HG03095 (cell line): ENCODE measurements around the gene IGSF22.

Source experiments
- ATAC-seq: cut with Tn5 transposase; IDR thresholded peaks from one replicate; pipeline ENCODE4 v1.9.1; 2021; ENCODE audit warnings: moderate library complexity; ENCODE audit not compliant: unreplicated experiment

Gene IGSF22

DNA sequence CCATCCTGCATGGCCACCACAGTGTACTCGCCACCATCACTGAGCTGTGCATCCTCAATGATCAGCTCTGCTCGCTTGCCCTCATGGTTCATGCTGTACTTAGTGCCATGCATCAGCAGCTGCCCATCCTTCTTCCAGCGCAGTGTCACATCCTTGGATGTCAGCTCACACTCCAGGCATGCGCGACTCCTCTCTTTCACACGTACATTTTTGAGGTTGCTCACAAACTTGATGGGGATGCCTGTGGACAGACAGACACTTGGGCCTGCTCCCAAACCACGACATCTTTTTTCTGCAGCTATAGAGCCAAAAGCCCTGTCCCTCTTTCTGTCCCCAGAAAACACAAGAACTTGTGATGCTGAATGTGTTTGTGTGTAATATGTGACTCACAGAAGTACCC is 10.5 kb downstream of the IGSF22 start:
- ATAC-seq: no peak

DNA sequence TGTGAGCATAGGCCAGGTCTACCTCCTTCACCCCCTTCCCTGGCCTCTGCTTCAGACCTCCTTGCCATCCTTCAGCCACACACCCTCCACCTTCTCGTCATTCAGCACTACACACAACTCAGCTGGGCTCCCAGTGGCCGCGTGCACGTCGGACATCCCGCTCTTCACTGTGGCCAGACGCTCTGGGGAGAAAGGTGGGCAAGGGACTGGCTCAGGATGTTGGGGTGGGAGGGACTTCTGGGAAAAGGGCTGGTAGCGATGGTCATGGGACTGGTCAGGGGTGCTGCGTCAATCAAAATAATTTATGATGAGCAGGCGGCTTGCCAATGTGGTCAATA is 11.6 kb downstream of the IGSF22 start:
- no peak for ATAC-seq

DNA sequence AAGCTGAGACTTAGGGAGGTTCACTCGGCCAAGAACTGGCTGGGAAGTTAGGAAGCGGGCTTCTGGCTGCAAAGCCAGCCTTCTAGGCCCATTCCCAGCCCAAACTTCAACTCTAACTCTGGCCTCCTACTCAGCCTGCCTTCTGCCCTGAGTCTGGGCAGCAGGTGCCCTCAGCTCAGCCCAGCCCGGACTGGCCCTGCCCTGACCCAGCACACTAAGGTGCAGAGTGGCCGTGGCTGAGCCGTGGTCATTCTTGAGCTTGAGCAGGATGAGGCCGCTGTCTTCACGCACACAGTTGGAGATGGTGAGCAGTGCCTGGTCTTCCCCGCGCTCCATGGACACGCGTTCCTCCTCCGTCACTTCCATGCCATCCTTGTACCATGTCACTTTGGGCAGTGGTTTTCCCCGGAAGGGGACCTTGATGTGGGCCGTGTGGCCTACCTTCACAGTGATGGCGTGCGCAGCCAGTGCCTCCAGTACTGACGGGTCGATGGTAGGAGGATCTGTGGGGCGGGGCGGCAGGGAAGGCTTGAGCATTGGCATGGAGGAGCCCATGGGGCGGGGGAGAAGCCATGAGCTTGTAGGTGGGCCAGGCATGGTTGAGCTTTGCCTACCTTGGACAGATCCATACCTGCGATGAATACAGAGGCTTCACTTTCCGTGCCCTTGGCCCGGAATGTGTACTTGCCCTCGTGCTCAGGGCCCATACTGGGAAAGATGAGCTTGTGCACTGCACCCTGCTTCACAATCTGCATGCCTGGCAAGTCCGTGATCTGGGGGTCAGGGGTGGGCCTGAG is 12.1 kb downstream of the IGSF22 start:
- ATAC-seq: no peak

DNA sequence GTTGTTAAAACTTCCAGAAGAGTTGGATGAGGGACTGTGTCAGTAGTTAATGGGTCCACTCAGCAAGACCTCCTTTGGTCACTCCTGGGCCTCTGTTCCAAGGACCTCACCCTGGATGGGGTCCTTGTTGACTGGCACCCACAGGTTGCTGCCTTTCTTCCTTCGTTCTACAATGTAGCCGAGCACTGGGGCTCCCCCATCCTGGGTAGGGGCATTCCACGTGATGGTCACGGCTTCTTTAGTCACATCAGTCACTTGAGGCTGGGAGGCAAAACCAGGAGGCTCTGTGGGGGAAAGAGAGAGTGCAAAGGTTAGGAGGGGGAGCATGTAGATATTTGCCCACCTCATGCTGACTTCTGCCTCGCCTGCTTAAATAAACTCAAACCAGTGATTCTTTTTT is 15.4 kb downstream of the IGSF22 start:
- no peak for ATAC-seq

DNA sequence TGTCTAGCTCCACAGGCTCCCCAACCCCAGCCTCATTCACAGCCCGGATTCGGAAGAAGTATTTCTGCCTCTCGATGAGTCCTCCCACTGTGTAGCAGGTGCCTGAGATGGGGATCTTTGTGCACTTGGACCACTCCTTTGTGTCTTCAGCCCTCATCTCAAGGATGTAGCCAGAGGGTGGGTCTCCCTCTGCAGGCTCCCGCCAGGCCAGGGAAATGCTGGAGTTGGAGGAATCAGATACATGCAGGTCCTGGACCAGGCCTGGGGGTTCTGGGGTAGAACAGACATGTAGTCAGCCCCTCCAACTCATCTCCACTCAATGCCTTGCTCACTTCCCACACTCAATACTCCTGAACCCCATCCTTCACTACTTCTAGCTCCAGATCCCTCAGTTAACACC is 16.6 kb downstream of the IGSF22 start:
- ATAC-seq: no peak

DNA sequence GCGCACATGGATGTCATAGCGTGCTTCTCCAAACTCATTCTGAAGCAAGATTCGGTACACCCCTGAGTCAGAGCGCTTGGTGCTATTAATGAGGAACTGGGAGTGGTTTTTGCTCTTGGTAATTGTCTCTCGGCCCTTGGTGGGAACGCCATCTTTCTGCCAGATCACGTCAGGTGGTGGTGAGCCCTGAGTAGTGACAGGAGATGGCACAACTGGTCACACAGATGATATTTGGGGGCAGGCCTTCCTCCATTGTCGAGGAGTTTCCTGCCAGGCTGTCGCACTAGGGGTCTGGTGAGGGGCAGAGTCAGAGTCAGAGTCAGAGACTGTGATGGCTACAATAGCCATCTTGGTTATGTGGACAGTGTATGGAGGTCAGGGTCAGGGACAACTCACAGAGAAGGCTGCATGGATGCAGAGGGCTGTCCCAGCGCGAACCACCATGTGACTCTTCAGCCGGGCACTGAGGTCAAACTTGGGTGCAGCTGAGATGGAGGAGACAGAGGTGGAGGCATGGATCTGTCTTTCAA is 18.1 kb downstream of the IGSF22 start:
- ATAC-seq: no peak

DNA sequence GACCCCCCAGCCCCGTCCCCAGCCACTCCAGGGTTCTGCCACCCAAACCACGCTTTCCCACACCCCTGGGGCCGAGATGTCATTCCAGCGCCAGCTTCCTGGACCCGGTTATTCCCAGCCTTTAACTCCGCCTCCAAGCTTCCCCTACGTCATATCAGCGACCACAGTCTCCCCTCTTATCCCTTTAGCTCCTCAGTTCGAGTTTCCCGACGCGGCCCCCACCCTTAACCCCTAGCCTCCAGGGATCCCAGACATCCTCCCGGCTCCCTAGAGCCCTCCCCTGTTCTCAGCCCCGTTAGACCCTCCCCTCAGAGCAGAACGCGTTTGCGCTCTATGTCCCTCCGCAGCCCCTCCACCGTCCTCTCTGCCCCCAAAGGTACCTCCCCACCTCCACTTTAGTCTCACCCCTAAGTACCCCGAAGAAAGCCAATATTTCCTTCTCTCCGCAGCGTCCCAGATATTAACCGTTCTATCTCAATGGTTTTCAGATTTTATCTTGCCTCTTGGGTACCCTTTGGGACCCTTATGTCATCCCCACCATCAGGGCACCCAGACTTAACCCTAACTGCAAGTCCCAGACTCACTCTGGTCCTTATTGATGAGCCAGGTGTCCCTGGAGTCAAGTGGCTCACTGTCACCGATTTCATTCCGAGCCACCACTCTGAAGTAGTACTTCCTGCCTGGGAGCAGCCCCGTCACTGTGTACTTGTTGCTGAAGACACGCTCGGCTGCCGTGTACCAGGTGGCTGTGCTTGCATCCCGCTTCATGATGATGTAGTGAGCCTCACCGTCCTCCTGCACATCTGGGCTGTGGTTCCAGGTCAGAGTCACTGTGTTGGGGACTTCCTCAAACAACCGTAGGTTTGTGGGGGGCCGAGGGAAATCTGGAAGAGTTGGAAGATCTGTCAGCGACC is 19.4 kb downstream of the IGSF22 start:
- peak; percentile 49 for ATAC-seq

DNA sequence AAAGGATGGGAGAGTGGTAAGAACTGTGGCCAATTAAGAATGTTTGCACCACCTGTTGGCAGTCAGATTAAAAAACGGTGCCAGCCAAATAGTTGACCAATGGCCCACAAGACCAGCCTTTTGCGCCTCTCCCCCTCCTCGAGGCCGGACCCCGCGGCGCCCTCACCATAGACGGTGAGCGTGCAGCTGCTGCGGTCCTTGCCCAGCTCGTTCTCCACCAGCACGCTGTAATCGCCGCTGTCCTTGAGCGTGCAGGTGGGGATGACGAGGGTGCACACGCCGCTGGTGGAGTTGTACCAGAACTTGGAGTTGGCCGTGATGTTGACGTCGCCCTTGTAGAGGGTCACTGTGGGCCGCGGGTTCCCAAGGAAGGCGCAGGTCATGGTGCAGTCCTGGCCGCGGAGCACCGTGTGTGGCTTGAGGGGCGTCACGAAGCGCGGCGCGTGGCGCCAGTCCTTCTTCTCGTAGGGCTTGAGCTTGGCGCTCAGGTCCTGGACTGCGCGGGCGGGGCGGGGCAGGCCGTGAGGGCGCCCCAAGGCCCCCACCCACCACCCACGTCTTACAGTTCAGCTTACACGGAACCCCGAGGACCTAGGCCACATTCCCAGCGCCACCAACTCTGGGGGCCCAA is 20.2 kb downstream of the IGSF22 start:
- no peak for ATAC-seq

DNA sequence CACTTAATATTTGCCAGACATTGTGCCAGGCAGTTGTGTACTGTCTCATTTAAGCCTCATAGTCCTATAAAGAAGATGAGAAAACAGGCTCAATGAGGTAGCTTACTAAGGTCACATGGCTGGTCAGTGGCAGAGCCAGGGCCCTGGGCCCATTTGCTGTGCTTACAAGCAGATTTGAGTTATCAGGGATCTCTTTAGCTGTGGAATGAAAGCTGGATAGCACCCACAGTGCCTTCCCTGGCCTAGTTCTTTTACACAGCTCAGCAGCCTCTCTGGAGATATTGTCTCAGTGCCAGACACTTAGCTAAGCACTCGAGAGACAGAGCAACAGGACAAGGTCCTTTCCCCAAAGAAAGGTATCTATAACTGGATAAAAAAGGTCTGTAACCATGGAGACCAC is 21.3 kb downstream of the IGSF22 start:
- no peak for ATAC-seq

DNA sequence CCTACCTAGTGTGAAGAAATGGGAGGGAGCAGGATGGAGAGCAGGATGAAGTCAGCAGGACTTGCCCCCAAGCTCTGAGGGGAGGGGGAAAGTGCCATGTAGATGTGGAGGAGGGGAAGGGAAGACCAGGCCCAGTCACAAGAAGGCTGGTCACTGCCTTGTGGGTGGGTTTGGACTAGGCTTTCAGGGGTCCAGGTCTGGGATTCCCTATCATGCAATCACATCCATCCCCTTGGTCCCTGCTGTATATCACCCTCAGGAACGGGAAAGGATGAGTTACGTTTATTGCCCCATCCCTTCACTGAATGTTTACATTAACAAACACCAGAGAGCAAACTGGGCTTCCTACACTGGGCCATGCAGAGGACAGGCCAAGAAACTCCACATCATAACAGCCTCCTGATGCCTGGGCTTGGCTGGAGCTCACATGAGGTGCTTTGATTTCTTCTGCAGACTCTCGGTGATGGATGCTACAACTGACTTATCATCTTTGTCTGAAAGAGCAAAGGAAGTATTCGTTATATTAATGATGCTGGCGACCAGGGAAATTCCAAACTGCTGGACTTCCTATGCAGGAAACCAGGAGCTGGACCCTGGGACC is 21.8 kb downstream of the IGSF22 start:
- no peak for ATAC-seq

DNA sequence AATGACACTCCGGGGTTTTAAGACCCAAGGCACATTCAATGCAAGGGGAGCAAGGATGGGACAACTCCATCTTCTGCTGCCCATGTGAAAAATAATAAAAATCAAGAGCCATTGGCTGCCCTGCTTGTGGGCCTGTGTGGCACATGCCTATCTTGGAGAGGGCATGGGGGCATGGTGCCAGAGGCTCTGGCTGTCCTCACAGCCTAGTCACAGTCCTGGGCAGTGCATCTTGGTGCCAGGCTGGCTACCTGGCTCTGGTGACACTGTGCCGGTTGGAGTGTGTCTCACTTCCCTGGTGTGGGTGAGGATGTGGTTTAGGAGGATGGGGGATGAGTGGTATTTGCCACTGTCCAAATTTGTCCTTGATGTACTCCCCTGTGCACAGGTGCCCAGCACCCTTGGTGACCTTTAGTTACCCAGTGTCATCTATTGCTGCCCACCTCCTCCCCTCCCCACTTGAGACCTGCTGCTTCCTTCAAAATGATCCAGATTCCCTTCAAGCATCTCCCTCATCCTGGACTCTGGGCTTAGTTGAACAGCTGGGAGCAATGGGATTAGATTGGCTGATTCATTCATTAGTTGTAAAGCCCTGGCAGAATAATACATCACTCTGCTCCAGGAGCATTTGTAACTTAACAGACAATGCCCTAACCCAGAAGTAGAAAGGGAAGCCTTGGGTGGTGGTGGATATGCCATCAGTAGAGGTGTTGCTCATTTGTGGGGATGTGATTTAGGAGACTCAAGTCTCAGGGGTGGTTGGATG is 22.8 kb downstream of the IGSF22 start:
- ATAC-seq: no peak

DNA sequence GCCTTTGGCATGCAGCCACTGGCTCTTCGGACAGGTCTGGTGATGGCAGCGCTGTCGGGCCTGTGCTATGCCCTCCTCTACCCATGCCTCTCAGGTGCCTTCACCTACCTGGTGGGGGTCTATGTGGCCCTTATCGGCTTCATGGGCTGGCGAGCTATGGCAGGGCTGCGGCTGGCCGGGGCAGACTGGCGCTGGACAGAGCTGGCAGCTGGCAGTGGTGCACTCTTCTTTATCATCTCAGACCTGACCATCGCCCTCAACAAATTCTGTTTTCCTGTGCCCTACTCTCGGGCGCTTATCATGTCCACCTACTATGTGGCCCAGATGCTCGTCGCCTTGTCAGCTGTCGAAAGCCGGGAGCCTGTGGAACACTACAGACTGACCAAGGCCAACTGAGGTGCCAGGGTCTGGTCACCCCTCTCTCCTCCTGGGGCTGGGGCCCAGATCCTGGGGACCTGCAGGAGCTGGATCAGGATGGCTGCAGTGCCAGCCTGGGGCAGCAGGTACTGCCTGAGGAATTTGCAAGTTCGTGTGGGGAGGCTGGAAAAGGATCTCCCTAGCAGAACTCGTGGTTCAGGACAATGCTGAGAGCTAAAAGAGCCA is 24.3 kb downstream of the IGSF22 start:
- no peak for ATAC-seq

DNA sequence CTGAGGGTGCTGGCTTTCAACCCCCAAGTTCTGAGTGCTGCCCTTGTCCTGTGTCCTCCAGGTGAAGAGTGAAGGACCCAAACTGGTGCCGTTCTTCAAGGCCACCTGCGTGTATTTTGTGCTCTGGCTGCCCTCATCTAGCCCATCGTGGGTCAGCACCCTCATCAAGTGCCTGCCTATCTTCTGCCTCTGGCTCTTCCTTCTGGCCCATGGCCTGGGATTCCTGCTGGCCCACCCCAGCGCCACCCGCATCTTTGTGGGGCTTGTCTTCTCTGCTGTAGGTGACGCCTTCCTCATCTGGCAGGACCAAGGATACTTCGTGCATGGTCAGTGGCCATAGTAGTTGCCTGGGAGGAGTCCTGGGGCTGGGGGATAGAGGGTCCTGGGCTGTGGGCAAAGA is 25.1 kb downstream of the IGSF22 start:
- ATAC-seq: no peak

DNA sequence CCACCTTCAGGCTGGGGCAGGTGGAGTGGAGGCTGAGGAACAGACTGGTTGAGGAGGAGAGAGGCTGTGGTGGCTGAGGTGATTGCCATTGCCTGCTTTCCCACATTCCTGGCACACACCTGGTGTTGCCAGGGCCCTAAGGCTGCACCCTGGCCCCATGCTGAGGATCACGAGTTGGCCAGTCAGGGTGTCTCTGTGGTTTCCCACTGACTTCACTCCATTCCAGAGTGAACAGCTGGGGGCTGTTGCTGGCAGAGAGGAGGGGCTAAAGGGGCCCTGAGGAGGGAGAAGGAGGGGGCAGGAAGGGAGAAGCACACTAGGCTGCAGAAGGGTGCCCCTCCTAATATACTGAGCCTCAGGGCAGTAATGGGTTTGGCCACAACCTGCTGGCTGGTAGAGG is 25.6 kb downstream of the IGSF22 start:
- no peak for ATAC-seq

DNA sequence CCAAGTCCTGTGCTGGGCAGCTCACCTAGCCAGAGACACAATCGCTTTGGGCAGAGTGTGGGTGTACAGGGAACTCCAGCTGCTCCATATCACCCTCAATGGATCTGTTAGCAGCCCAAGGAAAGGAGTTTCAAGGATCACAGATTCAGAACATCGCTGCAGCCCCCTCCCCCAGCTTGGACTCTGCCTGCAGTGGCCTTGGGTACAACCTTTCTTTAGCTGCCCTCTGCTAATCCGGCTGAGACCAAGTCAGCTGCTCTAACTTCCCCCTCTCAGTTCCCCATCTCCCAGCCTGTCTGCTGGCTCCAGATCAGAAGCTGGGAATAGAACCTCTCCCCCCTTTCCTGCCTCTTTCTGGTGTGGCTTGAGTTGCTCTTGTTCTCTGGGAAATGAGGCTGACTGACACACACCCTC is 26.1 kb downstream of the IGSF22 start:
- no peak for ATAC-seq

DNA sequence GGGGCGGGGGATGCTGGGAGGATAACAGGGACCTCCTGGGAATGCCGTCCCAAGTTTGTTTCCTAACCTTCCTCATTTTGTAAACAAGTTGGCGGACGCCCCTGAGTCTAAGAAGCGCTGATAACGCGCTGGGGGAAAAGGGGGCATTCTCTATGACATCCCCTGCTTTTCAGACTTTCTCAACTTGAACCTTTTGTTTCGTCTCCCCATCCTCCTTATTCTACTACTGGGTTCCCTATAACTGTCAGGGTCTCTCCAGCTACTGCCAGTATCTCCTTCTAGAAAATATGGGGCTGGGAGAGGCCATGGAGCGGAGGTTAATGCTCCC is 26.8 kb downstream of the IGSF22 start:
- ATAC-seq: no peak

DNA sequence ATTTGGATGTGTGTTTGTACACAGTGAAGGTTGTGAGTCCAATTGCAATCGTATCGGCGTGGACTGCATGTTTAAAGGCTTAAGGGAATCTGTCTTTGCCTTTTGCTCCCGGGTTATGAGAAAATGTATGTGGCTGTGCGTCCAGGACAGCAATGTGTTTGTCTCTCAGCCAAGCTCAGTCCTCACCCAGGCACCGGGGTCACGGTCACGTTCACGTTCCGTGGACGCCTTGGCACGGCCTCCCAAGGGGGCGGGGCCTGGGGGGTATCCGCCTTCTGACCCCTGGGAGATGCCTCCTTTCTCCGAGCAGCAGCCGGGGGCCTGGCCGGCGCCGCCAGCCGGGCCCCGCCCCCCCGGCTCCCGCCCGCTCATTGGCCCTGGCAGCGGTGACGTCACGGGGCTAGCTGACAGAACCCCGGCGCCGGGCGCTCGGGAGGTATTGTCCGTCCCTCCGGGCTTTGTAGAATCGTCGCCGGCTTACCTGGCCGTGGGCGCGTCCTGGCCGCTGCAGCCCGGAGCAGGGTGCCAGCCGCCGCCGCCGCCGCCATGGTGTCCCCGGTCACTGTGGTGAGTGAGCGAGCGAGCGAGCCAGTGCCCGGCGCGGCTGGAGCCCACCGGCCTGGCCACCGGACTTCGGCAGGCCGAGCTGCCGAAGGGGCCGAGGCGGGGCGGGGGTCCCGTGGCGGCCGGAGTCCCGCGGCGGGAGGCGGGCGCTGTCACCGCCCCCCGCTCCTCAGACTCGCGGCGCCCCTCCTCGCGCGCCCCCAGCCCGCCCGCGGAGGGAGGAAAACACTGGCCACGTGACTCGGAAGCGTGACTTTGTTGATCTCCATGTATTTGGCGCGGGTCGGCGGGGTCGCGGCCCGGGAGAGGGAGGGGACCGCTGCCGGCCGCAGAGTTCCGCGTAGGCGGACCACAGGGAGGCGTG is 27.4 kb downstream of the IGSF22 start, which contains the start of gene TMEM86A:
TMEM86A (plus strand) TSS at position 439 of the 928 bp plus-strand sequence; CDS start at position 547, 108 bp downstream.
- ATAC-seq: peak; percentile 95

DNA sequence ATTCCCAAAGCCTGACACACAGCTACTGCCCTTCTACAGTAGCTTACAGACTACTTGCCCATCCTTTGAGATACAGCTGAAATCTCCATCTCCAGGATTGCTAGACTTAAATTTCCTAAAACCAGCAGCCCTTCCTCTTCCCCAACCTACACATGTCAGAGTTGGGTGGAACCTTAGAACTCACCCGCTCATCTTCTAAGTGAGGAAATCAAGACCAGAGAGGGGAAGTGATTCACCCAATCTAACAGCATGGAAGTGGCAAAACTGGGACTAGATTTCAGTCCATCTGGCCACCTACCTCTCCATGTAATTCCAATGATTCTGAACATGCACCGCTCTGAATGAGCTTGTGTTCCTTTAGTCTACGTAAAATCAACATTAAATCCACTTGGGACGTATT is 28.4 kb downstream of the IGSF22 start:
- ATAC-seq: no peak

DNA sequence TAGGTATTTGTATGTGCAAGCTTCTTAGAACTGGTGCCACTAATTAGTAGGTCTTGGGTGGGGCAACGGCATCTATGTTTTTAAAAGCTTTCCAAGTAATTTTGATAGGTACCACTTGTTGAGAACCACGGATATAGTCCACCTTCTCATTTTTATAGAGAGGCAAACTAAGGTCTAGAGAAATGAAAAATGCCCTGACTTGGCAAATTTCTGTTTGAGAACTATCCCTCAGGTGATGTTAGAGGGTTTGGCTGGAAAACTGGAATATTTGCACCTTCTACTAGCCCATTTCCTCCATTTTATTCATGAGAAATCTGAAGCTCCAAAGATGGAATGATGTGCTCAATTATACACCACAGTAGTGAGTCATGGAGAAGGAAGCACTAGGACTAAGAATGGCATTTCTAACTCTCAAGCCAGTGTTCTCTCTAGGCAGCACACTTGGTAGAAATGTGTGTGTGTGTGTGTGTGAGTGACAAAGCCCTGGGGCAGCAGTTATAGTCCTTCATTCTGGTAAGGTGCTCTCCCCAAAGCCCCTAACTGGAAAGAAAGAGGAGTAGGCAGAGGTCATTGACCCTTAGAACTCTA is 29.3 kb downstream of the IGSF22 start:
- ATAC-seq: no peak
